Testis (tissue), 2 donors: ENCODE data around the gene CACNG6.

Experiments
- CTCF ChIP-seq, 3 experiments: fragments of 450-650 bp in 2 of 3; fragments of 200-600 bp in 1 of 3; sonication (generic) in 1 of 3; IDR thresholded peaks; one replicate each; pipeline ENCODE4 v1.5.1; 2016 to 2019; ENCODE audit warnings: antibody characterized with exemption in 3 of 3, mild to moderate bottlenecking in 2 of 3, moderate library complexity in 1 of 3
- POLR2A ChIP-seq: fragments of 450-650 bp; IDR thresholded peaks from one replicate; pipeline ENCODE4 v1.6.1; 2017; ENCODE audit warnings: antibody characterized with exemption, mild to moderate bottlenecking, moderate library complexity

- TF ChIP-seq POLR2A (no peak), CTCF (IDR thresholded peaks at IDR 0.05) (no peak)
These were observed 33.3 kb upstream of the CACNG6 start for GRCh38 chr19:53958168-53958571.
